IMR-90 (cell line): ENCODE results near the gene CTNS. TPM values are rescaled to one million over a fixed set of nuclear protein-coding genes. Genes with fewer than 3 reads are reported as not detected.

Experiments used
- ATAC-seq: fragments of 200-7000 bp; cut with Tn5 transposase; 2 replicates; pipeline ENCODE4 v1.9.1; 2020; ENCODE audit warnings: low read depth, mild to moderate bottlenecking, moderate library complexity
- BruUV-seq: library from RNA; stranded (reverse); fragments of 400-500 nt; replicated peaks from 2 replicates; lab custom pipeline; 2021; lab: Mats Ljungman, UMichigan
- CTCF ChIA-PET: fragments of 300-600 bp; formaldehyde crosslinking; extraction: SDS; loops from one replicate; lab custom pipeline; 2021; ENCODE audit warnings: antibody characterized with exemption; lab: Yijun Ruan, JAX
- POLR2A ChIA-PET: fragments of 300-600 bp; sonication (Branson Sonifier 250); formaldehyde crosslinking; loops from one replicate; lab custom pipeline; 2022; ENCODE audit warnings: antibody characterized with exemption; ENCODE audit not compliant: unreplicated experiment; lab: Charles Lee
- DNase-seq: peaks from one replicate; pipeline ENCODE4 v3.0.0; 2013
- H2AFZ ChIP-seq: replicated peaks from 2 replicates; pipeline ENCODE3; 2013; ENCODE audit warnings: low read length, mild to moderate bottlenecking; ENCODE audit not compliant: poor library complexity
- H2AK5ac ChIP-seq: 2 replicates; pipeline ENCODE4 v1.6.1; 2013; ENCODE audit warnings: low read depth, low read length, inconsistent platforms
- H2AK9ac ChIP-seq: replicated peaks from 2 replicates; pipeline ENCODE3; 2013; ENCODE audit warnings: mild to moderate bottlenecking, low read depth, low read length, moderate library complexity; ENCODE audit not compliant: poor library complexity
- H2BK120ac ChIP-seq: 2 replicates; pipeline ENCODE4 v1.6.1; 2013; ENCODE audit warnings: low read depth, low read length, inconsistent platforms
- H2BK15ac ChIP-seq: 3 replicates; pipeline ENCODE4 v1.6.1; 2013; ENCODE audit warnings: low read depth, low read length, inconsistent platforms
- H2BK20ac ChIP-seq: 2 replicates; pipeline ENCODE4 v1.6.1; 2013; ENCODE audit warnings: low read depth, mild to moderate bottlenecking, inconsistent platforms, low read length, moderate library complexity
- H2BK5ac ChIP-seq: 2 replicates; pipeline ENCODE4 v1.6.1; 2013; ENCODE audit warnings: mild to moderate bottlenecking, low read depth, low read length, inconsistent platforms; ENCODE audit not compliant: poor library complexity, severe bottlenecking
- H3K14ac ChIP-seq: replicated peaks from 2 replicates; pipeline ENCODE4 v1.6.1; 2013; ENCODE audit warnings: low read depth, low read length, inconsistent platforms
- H3K18ac ChIP-seq: 2 replicates; pipeline ENCODE4 v1.6.1; 2013; ENCODE audit warnings: low read depth, low read length, control low read depth
- H3K23ac ChIP-seq: 2 replicates; pipeline ENCODE4 v1.6.1; 2013; ENCODE audit warnings: low read depth, low read length, inconsistent platforms
- H3K27ac ChIP-seq: 2 replicates; pipeline ENCODE4 v1.5.1; 2013; ENCODE audit warnings: mild to moderate bottlenecking, control low read depth, low read length; ENCODE audit not compliant: insufficient read depth
- H3K27me3 ChIP-seq: 2 replicates; pipeline ENCODE4 v1.6.1; 2013; ENCODE audit warnings: low read length; ENCODE audit not compliant: control insufficient read depth, insufficient read depth
- H3K36me3 ChIP-seq: 2 replicates; pipeline ENCODE4 v1.6.1; 2013; ENCODE audit warnings: low read length, mixed read lengths; ENCODE audit not compliant: control insufficient read depth, insufficient read depth
- H3K4ac ChIP-seq: 2 replicates; pipeline ENCODE4 v1.6.1; 2013; ENCODE audit warnings: low read depth, low read length, inconsistent platforms
- H3K4me1 ChIP-seq: 2 replicates; pipeline ENCODE4 v1.6.1; 2013; ENCODE audit warnings: low read length, mixed read lengths; ENCODE audit not compliant: control insufficient read depth, insufficient read depth
- H3K4me2 ChIP-seq: 2 replicates; pipeline ENCODE4 v1.6.1; 2013; ENCODE audit warnings: low read depth, mild to moderate bottlenecking, control low read depth, low read length, moderate library complexity
- H3K4me3 ChIP-seq: 2 replicates; pipeline ENCODE4 v1.5.1; 2013; ENCODE audit warnings: low read depth, mild to moderate bottlenecking, control low read depth, low read length, moderate library complexity; ENCODE audit not compliant: insufficient read depth
- H3K56ac ChIP-seq: 2 replicates; pipeline ENCODE4 v1.6.1; 2013; ENCODE audit warnings: low read length, inconsistent platforms; ENCODE audit not compliant: insufficient read depth; ENCODE audit errors: extremely low read depth
- H3K79me1 ChIP-seq, 2 experiments: 2 replicates each; pipeline ENCODE4 v1.6.1; 2013; ENCODE audit warnings: low read length in 2 of 2, inconsistent platforms in 1 of 2, low read depth in 1 of 2
- H3K9ac ChIP-seq: 2 replicates; pipeline ENCODE4 v1.6.1; 2013; ENCODE audit warnings: low read depth, low read length, control low read depth
- H3K9me1 ChIP-seq: 2 replicates; pipeline ENCODE4 v1.6.1; 2013; ENCODE audit warnings: low read length, inconsistent platforms; ENCODE audit not compliant: insufficient read depth
- H3K9me3 ChIP-seq: 2 replicates; pipeline ENCODE4 v1.6.1; 2013; ENCODE audit warnings: low read length; ENCODE audit not compliant: control insufficient read depth, insufficient read depth
- H4K20me1 ChIP-seq: 2 replicates; pipeline ENCODE4 v1.6.1; 2013; ENCODE audit warnings: low read length, inconsistent platforms; ENCODE audit not compliant: insufficient read depth
- H4K5ac ChIP-seq: 2 replicates; pipeline ENCODE4 v1.6.1; 2013; ENCODE audit warnings: mild to moderate bottlenecking, low read depth, low read length, control low read depth
- H4K8ac ChIP-seq, 2 experiments: 2 replicates each; pipeline ENCODE4 v1.6.1; 2013; ENCODE audit warnings: low read depth in 2 of 2, low read length in 2 of 2, control low read depth in 1 of 2, inconsistent platforms in 1 of 2
- H4K91ac ChIP-seq: 2 replicates; pipeline ENCODE4 v1.6.1; 2013; ENCODE audit warnings: low read depth, low read length, inconsistent platforms; ENCODE audit not compliant: insufficient read depth
- ELK1 ChIP-seq: fragments of 150-350 bp; IDR thresholded peaks from 2 replicates; pipeline ENCODE4 v1.6.1; 2016; ENCODE audit warnings: low read depth, mild to moderate bottlenecking, low read length, moderate library complexity, borderline replicate concordance
- RAD21 ChIP-seq: IDR thresholded peaks from 2 replicates; pipeline ENCODE4 v1.6.1; 2012; ENCODE audit warnings: low read length, improper control_type of control experiment
- WGBS, 2 experiments: methylation state at CpG; one replicate each; pipeline versions ENCODE4 v1.1.5 to v1.1.7; 2013; ENCODE audit warnings: missing lambda C conversion rate in 2 of 2; ENCODE audit not compliant: insufficient read length in 1 of 2; ENCODE audit errors: extremely low coverage in 2 of 2; 5-methylcytosine and 5-hydroxymethylcytosine counted together
- dilution Hi-C: fragments of 300-500 bp; cut with HindIII; formaldehyde crosslinking; loops from one replicate; pipeline ENCODE4 v1.14.3; 2018; ENCODE audit warnings: low sequenced_read_pairs; ENCODE audit not compliant: unreplicated experiment
- in situ Hi-C: fragments of 300-500 bp; cut with MboI; formaldehyde crosslinking; loops from 3 replicates; pipeline ENCODE4 v1.14.3; 2019; ENCODE audit warnings: low sequenced_read_pairs, inconsistent platforms, mixed read lengths
- intact Hi-C: fragments of 100-400 bp; cut with micrococcal nuclease; formaldehyde crosslinking; loops from 2 replicates; pipeline ENCODE4 v1.10.0; 2022
- polyA plus RNA-seq, 3 experiments: library from polyadenylated mRNA; depleted of rRNA; stranded (reverse); fragments of >200 nt; gene quantifications; 2 replicates each; pipeline ENCODE4 v1.2.3, GENCODE V29; 2012; ENCODE audit warnings: low replicate concordance in 1 of 3
- total RNA-seq: library from RNA; depleted of rRNA; stranded (reverse); fragments of >200 nt; gene quantifications from 2 replicates; pipeline ENCODE4 v1.2.3, GENCODE V29; 2012

The CTNS gene
- total and polyA plus RNA-seq, 2 of the 4 experiments (the other 2 are of a cell fraction), result 4.7 to 5.3 TPM

GRCh38 chr17:3641717-3642486 is 5.3 kb downstream of the CTNS start:
- CTCF ChIA-PET, result no interaction called here
- 100% methylated on average over 1 of the region's 19 CpGs; no CpG with 5 or more reads in 1 of the 2 experiments for WGBS, 2 experiments

More at GRCh38 chr17:3641717-3642486, 5.3 kb downstream of the CTNS start:
- in situ Hi-C loops, result loop anchor here (10.0 kb wide), 2 partner anchors 597 to 807 kb away; no protein-coding TSS in a partner anchor
- Histone ChIP-seq H2AK5ac (no peak overlapping the region), H3K27ac (no peak overlapping the region), H2AK9ac (no peak overlapping the region), H3K4me1 (peaks cover 3% of the 10 kb centered on the region; the same call in 1 of the 2 replicates), H3K9ac (no peak overlapping the region), H3K4me3 (no peak overlapping the region), H4K20me1 (peaks cover 3% of the 10 kb centered on the region; the same call in 1 of the 2 replicates), H2BK20ac (no peak overlapping the region), H3K14ac (no peak overlapping the region), H3K36me3 (peaks cover 17% of the 10 kb centered on the region; the same call in 1 of the 2 replicates), H3K79me1 (peaks cover 7 to 19% of the 10 kb centered on the region in 2 experiments; a peak in 3 of 4 replicates), H3K9me1 (peaks cover 8% of the 10 kb centered on the region; the same call in 1 of the 2 replicates), H4K91ac (no peak overlapping the region), H3K18ac (no peak overlapping the region), H4K5ac (no peak overlapping the region), H2AFZ (no peak overlapping the region), H3K9me3 (no peaks in the 10 kb centered on the region), H3K4ac (no peak overlapping the region), H2BK120ac (no peak overlapping the region), H2BK5ac (no peak overlapping the region), H2BK15ac (no peak overlapping the region), H3K27me3 (no peaks in the 10 kb centered on the region), H3K4me2 (no peak overlapping the region), H3K23ac (no peak overlapping the region), H3K56ac (no peak overlapping the region), H4K8ac (no peak overlapping the region)
- intact Hi-C loops, result no loop called here
- TF ChIP-seq ELK1 (no peak), RAD21 (no peak)
- ATAC-seq, result no peak
- dilution Hi-C loops, result no loop called here
- BruUV-seq, result no TSS peak
- POLR2A ChIA-PET, result no interaction called here
- no peak for DNase-seq
